GM19328 (cell line): ENCODE data around the gene MRPL10.
A peak's percentile ranks its signal among the peaks of the same experiment; 100 is the strongest.

Experiments
- ATAC-seq: cut with Tn5 transposase; IDR thresholded peaks from one replicate; pipeline ENCODE4 v1.9.1; 2021; ENCODE audit warnings: mild to moderate bottlenecking, moderate library complexity; ENCODE audit not compliant: unreplicated experiment

The MRPL10 gene

GRCh38 chr17:47840001-47840741 lies 8.8 kb upstream of the MRPL10 start:
- no peak for ATAC-seq

DNA sequence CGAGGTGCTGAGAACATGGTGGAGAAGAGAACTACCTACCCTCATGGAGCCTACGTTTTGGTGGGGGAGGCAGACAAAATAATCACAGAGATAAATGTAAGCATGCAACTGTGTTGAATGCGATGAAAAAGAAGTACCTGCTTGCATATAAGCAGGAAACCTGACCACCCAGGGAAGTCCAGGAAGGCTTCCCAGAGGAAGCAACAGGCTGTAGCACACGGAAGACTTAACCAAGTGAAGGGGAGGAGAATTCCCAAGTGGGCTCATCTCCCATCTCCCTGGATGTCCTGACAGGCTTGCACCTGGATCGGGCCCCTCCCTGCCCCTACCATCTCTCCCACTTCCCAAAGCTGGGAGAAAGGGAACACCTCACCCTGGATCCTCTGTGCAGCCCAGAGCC lies 7.7 kb upstream of the MRPL10 start:
- ATAC-seq, result no peak

- no peak for ATAC-seq
Measured at GRCh38 chr17:47838636-47839035, 7.3 kb upstream of the MRPL10 start.

GRCh38 chr17:47837401-47838039 lies 6.2 kb upstream of the MRPL10 start:
- ATAC-seq, result no peak

DNA sequence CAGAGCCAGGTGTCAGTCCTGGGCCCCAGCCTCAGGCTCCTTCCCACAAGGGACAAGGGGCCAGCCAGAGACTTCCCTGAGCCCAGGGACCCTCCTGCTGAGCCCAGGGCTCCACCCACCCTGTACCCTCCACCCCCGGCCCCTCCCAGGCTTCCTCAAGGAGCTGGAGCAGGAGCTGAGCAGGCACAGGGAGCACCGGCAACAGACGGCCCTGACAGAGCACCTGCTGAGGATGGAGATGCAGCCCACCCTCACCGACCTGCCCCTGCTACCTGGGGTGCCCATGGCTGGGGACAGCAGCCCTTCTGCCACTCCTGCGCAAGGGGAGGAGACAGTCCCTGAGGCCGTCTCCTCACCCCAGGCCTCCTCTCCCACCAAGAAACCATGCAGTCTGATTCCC lies 5.3 kb upstream of the MRPL10 start:
- no peak for ATAC-seq

GRCh38 chr17:47834756-47835155 lies 3.4 kb upstream of the MRPL10 start:
- ATAC-seq, result no peak

DNA sequence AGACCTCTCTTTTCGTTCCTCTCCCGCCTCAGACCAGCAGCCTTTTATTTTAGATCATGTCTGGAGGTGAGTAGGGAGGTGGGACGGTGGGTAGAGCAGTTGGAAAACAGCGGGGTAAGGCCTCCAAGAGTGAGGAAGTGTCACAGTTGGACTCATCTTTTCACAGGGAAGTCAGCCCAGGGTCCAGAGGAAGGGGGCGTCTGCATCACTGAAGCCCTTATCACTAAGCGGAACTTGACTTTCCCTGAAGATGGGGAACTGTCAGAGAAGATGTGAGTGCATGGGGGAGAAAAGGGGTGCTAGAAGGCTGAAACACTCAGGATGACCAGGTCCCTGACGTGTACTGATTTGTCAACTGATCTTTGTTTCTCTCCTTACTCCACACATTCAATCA lies 590 bp upstream of the MRPL10 start:
- no peak for ATAC-seq

- ATAC-seq, result no peak
Measured at GRCh38 chr17:47830396-47831002, 842 bp downstream of the MRPL10 start.

- no peak for ATAC-seq
Measured at GRCh38 chr17:47829870-47830269, 1.5 kb downstream of the MRPL10 start.

- no peak for ATAC-seq
Measured at GRCh38 chr17:47823519-47823918, 7.8 kb downstream of the MRPL10 start.

DNA sequence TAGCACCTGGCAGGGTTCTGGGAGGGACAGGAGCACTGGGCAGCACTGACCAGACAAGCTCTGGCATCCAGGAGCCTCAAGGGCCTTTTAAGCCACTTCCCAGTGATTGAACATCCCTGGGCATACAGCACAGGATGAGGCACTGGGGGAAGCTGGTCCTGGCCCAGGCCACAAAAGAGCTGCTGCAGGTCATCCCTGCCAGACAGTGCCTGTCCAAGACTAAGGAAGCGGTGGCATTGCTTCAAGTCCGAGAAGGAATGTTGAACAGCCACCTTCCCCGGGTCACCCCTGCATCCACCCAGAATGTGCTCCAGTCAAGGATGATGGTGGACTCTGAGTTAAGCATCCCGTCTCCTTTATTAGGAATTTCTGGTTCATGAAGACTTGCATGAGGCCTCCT lies 8.6 kb downstream of the MRPL10 start:
- no peak for ATAC-seq

GRCh38 chr17:47821424-47822391 lies 9.6 kb downstream of the MRPL10 start, which contains the start of gene OSBPL7:
OSBPL7 (minus strand) TSS chr17:47821794; CDS start chr17:47820278, 1,516 bp downstream.
- ATAC-seq, result peak; percentile 86

GRCh38 chr17:47821031-47821423 lies 10.3 kb downstream of the MRPL10 start:
- ATAC-seq, result no peak

- ATAC-seq, result no peak
Measured at GRCh38 chr17:47820033-47820789, 11.1 kb downstream of the MRPL10 start.

GRCh38 chr17:47819475-47819874 lies 11.9 kb downstream of the MRPL10 start:
- ATAC-seq, result no peak

DNA sequence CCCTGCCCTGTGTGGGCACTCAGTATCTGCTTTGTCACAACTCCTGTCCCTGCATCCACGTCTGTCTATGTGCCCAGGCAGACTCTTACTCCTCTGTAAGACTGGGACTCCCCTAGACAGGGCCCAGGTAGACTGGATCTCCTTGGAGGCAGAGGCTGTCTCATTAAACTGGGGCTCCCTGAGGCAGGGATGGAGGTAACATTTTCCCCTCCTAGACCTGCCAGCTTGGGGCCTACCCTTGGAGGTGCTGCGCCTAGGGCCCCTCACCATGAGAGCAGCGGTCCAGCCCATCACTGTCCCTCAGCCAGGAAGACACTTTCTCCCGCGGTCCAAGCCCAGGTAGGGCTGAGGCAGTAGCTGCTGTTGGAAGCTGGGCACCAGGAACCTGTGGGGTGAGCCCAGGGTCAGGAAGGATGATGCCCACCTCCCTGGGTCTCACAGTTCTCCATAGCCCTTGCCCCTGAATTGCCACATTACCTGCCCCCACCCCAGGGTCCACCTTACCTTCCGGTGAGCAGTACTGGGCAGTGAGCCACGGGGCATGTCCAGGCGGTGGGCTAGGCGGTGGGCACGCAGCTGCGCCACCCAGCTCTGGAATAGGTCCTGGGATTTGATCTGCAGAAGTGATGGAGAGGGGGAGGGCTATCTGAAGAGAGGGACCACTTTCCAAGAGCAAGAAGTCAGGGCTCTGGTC lies 13.2 kb downstream of the MRPL10 start:
- ATAC-seq, result no peak

- ATAC-seq, result no peak
Measured at GRCh38 chr17:47816947-47817346, 14.4 kb downstream of the MRPL10 start.

- no peak for ATAC-seq
Measured at GRCh38 chr17:47816111-47816735, 15.1 kb downstream of the MRPL10 start.
